ENCODE data around the gene DIAPH2. TPM values are rescaled to one million over a fixed set of nuclear protein-coding genes. Genes with fewer than 3 reads are reported as not detected.

The DIAPH2 gene
- total RNA-seq, 1 experiment from 2014 or later = 10.9 TPM

DNA sequence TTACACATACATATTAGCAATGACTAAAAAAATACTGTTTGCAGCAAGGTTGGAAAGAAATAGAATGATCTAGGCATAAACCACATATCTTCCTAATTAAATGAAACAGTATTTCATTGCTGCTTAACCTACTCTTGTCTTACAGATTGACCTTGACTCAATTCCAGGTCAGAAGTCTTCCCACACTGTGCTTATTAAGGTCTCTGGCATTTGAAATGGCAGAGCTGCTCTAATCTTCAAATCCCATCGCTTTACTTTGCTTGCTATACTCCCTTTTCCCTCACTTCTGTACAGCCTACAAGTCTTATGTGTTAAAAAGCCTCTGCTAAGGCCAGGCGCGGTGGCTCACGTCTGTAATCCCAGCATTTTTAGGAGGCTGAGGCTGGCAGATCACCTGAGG is 623.5 kb downstream of the DIAPH2 start:
- ChIA-PET POLR2A (no interaction called here), RAD21 (ENCODE audit: low non-redundant PET in 1 of 2, low total read pairs in 2 of 2, uncharacterized antibody in 2 of 2, unreplicated experiment in 2 of 2) (no interaction called here), CTCF (no interaction called here)
- TF ChIP-seq, protein P1, sequence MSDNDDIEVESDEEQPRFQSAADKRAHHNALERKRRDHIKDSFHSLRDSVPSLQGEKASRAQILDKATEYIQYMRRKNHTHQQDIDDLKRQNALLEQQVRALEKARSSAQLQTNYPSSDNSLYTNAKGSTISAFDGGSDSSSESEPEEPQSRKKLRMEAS (IDR thresholded peaks at IDR 0.05) = no peak
- TF ChIP-seq ELF1 (IDR thresholded peaks at IDR 0.05; ENCODE audit: borderline replicate concordance, low read depth) (no peak), SRF (IDR thresholded peaks at IDR 0.05; ENCODE audit: low read depth) (no peak), SIN3A (IDR thresholded peaks at IDR 0.05; ENCODE audit: low read depth) (no peak), YY1 (IDR thresholded peaks at IDR 0.05; ENCODE audit: extremely low read depth, insufficient replicate concordance, low read depth, low read length) (no peak), CBX3 (IDR thresholded peaks at IDR 0.05; ENCODE audit: low read depth) (no peak), POLR2A (IDR thresholded peaks at IDR 0.05; ENCODE audit: borderline replicate concordance, extremely low read depth, insufficient read depth, insufficient read length) (no peak), EZH2phosphoT487 (IDR thresholded peaks at IDR 0.05; ENCODE audit: borderline replicate concordance) (no peak), ZFX (IDR thresholded peaks at IDR 0.05) (no peak), FOSL1 (IDR thresholded peaks at IDR 0.05; ENCODE audit: low read depth) (no peak), SP1 (IDR thresholded peaks at IDR 0.05; ENCODE audit: low read depth) (no peak), JUND (IDR thresholded peaks at IDR 0.05) (no peak)
- TF ChIP-seq, protein P2, sequence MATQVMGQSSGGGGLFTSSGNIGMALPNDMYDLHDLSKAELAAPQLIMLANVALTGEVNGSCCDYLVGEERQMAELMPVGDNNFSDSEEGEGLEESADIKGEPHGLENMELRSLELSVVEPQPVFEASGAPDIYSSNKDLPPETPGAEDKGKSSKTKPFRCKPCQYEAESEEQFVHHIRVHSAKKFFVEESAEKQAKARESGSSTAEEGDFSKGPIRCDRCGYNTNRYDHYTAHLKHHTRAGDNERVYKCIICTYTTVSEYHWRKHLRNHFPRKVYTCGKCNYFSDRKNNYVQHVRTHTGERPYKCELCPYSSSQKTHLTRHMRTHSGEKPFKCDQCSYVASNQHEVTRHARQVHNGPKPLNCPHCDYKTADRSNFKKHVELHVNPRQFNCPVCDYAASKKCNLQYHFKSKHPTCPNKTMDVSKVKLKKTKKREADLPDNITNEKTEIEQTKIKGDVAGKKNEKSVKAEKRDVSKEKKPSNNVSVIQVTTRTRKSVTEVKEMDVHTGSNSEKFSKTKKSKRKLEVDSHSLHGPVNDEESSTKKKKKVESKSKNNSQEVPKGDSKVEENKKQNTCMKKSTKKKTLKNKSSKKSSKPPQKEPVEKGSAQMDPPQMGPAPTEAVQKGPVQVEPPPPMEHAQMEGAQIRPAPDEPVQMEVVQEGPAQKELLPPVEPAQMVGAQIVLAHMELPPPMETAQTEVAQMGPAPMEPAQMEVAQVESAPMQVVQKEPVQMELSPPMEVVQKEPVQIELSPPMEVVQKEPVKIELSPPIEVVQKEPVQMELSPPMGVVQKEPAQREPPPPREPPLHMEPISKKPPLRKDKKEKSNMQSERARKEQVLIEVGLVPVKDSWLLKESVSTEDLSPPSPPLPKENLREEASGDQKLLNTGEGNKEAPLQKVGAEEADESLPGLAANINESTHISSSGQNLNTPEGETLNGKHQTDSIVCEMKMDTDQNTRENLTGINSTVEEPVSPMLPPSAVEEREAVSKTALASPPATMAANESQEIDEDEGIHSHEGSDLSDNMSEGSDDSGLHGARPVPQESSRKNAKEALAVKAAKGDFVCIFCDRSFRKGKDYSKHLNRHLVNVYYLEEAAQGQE (IDR thresholded peaks at IDR 0.05; ENCODE audit: low read depth) = no peak
- TF ChIP-seq, protein P3, sequence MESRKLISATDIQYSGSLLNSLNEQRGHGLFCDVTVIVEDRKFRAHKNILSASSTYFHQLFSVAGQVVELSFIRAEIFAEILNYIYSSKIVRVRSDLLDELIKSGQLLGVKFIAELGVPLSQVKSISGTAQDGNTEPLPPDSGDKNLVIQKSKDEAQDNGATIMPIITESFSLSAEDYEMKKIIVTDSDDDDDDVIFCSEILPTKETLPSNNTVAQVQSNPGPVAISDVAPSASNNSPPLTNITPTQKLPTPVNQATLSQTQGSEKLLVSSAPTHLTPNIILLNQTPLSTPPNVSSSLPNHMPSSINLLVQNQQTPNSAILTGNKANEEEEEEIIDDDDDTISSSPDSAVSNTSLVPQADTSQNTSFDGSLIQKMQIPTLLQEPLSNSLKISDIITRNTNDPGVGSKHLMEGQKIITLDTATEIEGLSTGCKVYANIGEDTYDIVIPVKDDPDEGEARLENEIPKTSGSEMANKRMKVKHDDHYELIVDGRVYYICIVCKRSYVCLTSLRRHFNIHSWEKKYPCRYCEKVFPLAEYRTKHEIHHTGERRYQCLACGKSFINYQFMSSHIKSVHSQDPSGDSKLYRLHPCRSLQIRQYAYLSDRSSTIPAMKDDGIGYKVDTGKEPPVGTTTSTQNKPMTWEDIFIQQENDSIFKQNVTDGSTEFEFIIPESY (IDR thresholded peaks at IDR 0.05; ENCODE audit: extremely low read depth, insufficient replicate concordance, low read length) = no peak
- H3K9me2 ChIP-seq (ENCODE audit: insufficient read depth) = no peaks in the 10 kb centered on the region
- intact Hi-C loops (cut with micrococcal nuclease) = no loop called here
- H2AFZ ChIP-seq (ENCODE audit: low read depth, low read length, poor library complexity, severe bottlenecking) = no peak overlapping the region
- H3K9ac ChIP-seq (ENCODE audit: low read length) = no peak overlapping the region
- no peaks in the 10 kb centered on the region for H4K20me1 ChIP-seq (ENCODE audit: insufficient read depth)
- DNase-seq (ENCODE audit: low read depth, low spot score) = no peak
- H3K4me1 ChIP-seq (ENCODE audit: control insufficient read depth in 1 of 2, insufficient read depth in 2 of 2, low read length in 2 of 2) = no peaks in the 10 kb centered on the region; a peak in 1 of 4 replicates
- H3K27me3 ChIP-seq (ENCODE audit: insufficient read depth, low read length) = no peaks in the 10 kb centered on the region
- H3K4me3 ChIP-seq (replicated peaks in 1 of 2; ENCODE audit: low read depth in 1 of 2, low read length in 2 of 2) = no peak overlapping the region
- BruUV-seq (replicated peaks) = no TSS peak
- H3K4me2 ChIP-seq (ENCODE audit: low read length) = no peak overlapping the region
- no peak overlapping the region for H3K27ac ChIP-seq (ENCODE audit: low read depth, low read length)
- H3K79me2 ChIP-seq (ENCODE audit: insufficient read depth, low read length) = no peaks in the 10 kb centered on the region
- no peak for ATAC-seq
- no peaks in the 10 kb centered on the region for H3K36me3 ChIP-seq (ENCODE audit: control insufficient read depth in 1 of 2, insufficient read depth in 2 of 2, low read length in 2 of 2)
- H3K9me3 ChIP-seq (ENCODE audit: control insufficient read depth in 1 of 2, insufficient read depth in 1 of 2, low read depth in 1 of 2, low read length in 2 of 2) = no peaks in the 10 kb centered on the region

Data from HCT116 (cell line).